Stimulated activated CD4-positive, alpha-beta T cell treated with anti-CD3 and anti-CD28 coated beads, Interleukin-2, amount 100 ng/mL, for 48 hours (primary cell): ENCODE results near the gene ELL3.
"Not testable (repeated sequence)": the region's sequence is repeated elsewhere in the genome, so short reads cannot be mapped to it uniquely, and the experiment has no call there.

Source experiments
- DNase-seq, 2 donors: peaks; one replicate each; pipeline ENCODE4 v3.0.0-alpha.2; 2020

ELL3 gene

GRCh38 chr15:43789409-43789808 is 12.6 kb upstream of the ELL3 start:
- DNase-seq, result no peak

- no peak for DNase-seq
Measured at GRCh38 chr15:43779016-43779415, 2.2 kb upstream of the ELL3 start.

GRCh38 chr15:43777267-43777914 is 625 bp upstream of the ELL3 start:
- DNase-seq, result peak; percentile 80 to 84

GRCh38 chr15:43776101-43776717 is 557 bp downstream of the ELL3 start:
- DNase-seq, result peak in 1 of 2 donors; percentile 13

- DNase-seq, result no peak
Measured at GRCh38 chr15:43775411-43775965, 1.3 kb downstream of the ELL3 start.

GRCh38 chr15:43774062-43774461 is 2.7 kb downstream of the ELL3 start:
- no peak for DNase-seq

GRCh38 chr15:43772624-43773023 is 4.1 kb downstream of the ELL3 start:
- DNase-seq, result no peak

- DNase-seq, result no peak
Measured at GRCh38 chr15:43771816-43772215, 5.0 kb downstream of the ELL3 start.

- DNase-seq, result peak; percentile 60 to 65
Measured at GRCh38 chr15:43769584-43770228, 7.1 kb downstream of the ELL3 start.

- no peak for DNase-seq
Measured at GRCh38 chr15:43763819-43764446, 12.8 kb downstream of the ELL3 start.

- no peak for DNase-seq
Measured at GRCh38 chr15:43762824-43763223, 13.9 kb downstream of the ELL3 start.

GRCh38 chr15:43751885-43752284 is 24.9 kb downstream of the ELL3 start:
- no peak for DNase-seq

- peak in 1 of 2 donors; percentile 15 for DNase-seq
Measured at GRCh38 chr15:43749690-43750345, 26.9 kb downstream of the ELL3 start.

- no peak for DNase-seq
Measured at GRCh38 chr15:43748376-43748775, 28.4 kb downstream of the ELL3 start.

- not testable (repeated sequence) for DNase-seq
Measured at GRCh38 chr15:43746903-43747309, 29.9 kb downstream of the ELL3 start.

GRCh38 chr15:43746245-43746902 is 30.4 kb downstream of the ELL3 start, which contains the start of gene PDIA3:
Gene PDIA3, plus strand, starts transcription at chr15:43746438. Its CDS starts 102 bp downstream, at chr15:43746540.
- peak; percentile 81 to 82 for DNase-seq

- no peak for DNase-seq
Measured at GRCh38 chr15:43735416-43735815, 41.4 kb downstream of the ELL3 start.

- not testable (repeated sequence) for DNase-seq
Measured at GRCh38 chr15:43728053-43728725, 48.6 kb downstream of the ELL3 start.

- DNase-seq, result not testable (repeated sequence)
Measured at GRCh38 chr15:43726306-43726705, 50.5 kb downstream of the ELL3 start.

GRCh38 chr15:43723151-43723550 is 53.6 kb downstream of the ELL3 start:
- no peak for DNase-seq
